Pancreas (tissue), 10 donors: ENCODE data around the gene FANCD2. TPM values are rescaled to one million over a fixed set of nuclear protein-coding genes. Genes with fewer than 3 reads are reported as not detected.
A peak's percentile ranks its signal among the peaks of the same experiment; 100 is the strongest.

Experiments used
- ATAC-seq, 4 donors: fragments of 200-7000 bp; cut with Tn5 transposase; one replicate each; pipeline versions ENCODE4 v1.8.0 to v1.9.1; 2020; ENCODE audit warnings: mild to moderate bottlenecking in 4 of 4, moderate library complexity in 4 of 4
- DNase-seq, 6 donors: peaks; one replicate each; pipeline ENCODE4 v3.0.0-alpha.2; 2020
- FAIRE-seq: peaks from 2 replicates; lab custom pipeline; 2012; peaks lifted over from hg19 to GRCh38; lab: Jason Lieb, UNC
- H3K27ac ChIP-seq, 4 donors: fragments of 200-600 bp; sonication (generic); 1 replicate in 3 of 4; 2 replicates in 1 of 4; pipeline versions ENCODE4 v1.5.0 to v1.8.0; 2020
- H3K27me3 ChIP-seq, 4 donors: fragments of 200-600 bp; one replicate each; pipeline ENCODE4 v1.8.0; 2021
- H3K36me3 ChIP-seq, 3 donors: fragments of 200-600 bp; sonication (generic) in 1 of 3; one replicate each; pipeline versions ENCODE4 v1.5.0 to v1.8.0; 2020 to 2021
- H3K4me1 ChIP-seq, 3 donors: fragments of 200-600 bp; one replicate each; pipeline ENCODE4 v1.8.0; 2021
- H3K4me3 ChIP-seq, 4 donors: fragments of 200-600 bp; sonication (generic) in 2 of 4; one replicate each; pipeline versions ENCODE4 v1.5.0 to v1.8.0; 2020 to 2021
- H3K9me3 ChIP-seq, 4 donors: fragments of 200-600 bp; one replicate each; pipeline ENCODE4 v1.8.0; 2021
- WGBS, 2 donors: extraction: QIAGEN DNeasy Blood & Tissue Kit; methylation state at CpG; one replicate each; pipeline ENCODE4 v1.1.7; 2013; 5-methylcytosine and 5-hydroxymethylcytosine counted together
- intact Hi-C, 3 donors: fragments of 100-400 bp; cut with DNase I; formaldehyde crosslinking; loops; one replicate each; pipeline versions ENCODE4 v1.11.1 to v1.14.2; 2022
- polyA plus RNA-seq, 2 donors: library from polyadenylated mRNA; stranded (reverse); fragments of 200-250 nt; gene quantifications; one replicate each; pipeline ENCODE4 v1.2.3, GENCODE V29; 2013
- total RNA-seq, 6 donors: library from RNA; stranded (reverse); fragmentation: NEBNext Ultra II Directional in 4 of 6; extraction: Animal tissue kit (Norgen Biotek cat#: 25700) in 4 of 6; gene quantifications; one replicate each; pipeline versions ENCODE4 v1.2.1 to v1.2.4, GENCODE V29; 2021 to 2023
- TF ChIP-seq, protein P1 (sequence below), 4 donors: fragments of 200-600 bp; sonication (generic) in 3 of 4; IDR thresholded peaks; one replicate each; pipeline versions ENCODE4 v1.5.0 to v1.8.0; 2021; ENCODE audit warnings: antibody characterized with exemption in 4 of 4
- donor health status: healthy with polysubstance abuse.
- donor health status: DM: no; HTN: no; CAD: no; lungs with moderate emphysema.
- donor health status: DM: no; HTN: no; CAD: no.
- donor health status: control.
- donor health status: control.
- donor health status: Bipolar disorder and iron deficiency.
- donor health status: DM: yes; HTN: yes; CAD: no.
- donor health status: DM: no; HTN: no; CAD: no.
- donor health status: DM: no; HTN: no; CAD: no.
- donor health status: DM: yes; HTN: yes; CAD: no.

Gene FANCD2
- total and polyA plus RNA-seq, 8 donors, result 1.7 to 3.7 (median 2.1) TPM

DNA sequence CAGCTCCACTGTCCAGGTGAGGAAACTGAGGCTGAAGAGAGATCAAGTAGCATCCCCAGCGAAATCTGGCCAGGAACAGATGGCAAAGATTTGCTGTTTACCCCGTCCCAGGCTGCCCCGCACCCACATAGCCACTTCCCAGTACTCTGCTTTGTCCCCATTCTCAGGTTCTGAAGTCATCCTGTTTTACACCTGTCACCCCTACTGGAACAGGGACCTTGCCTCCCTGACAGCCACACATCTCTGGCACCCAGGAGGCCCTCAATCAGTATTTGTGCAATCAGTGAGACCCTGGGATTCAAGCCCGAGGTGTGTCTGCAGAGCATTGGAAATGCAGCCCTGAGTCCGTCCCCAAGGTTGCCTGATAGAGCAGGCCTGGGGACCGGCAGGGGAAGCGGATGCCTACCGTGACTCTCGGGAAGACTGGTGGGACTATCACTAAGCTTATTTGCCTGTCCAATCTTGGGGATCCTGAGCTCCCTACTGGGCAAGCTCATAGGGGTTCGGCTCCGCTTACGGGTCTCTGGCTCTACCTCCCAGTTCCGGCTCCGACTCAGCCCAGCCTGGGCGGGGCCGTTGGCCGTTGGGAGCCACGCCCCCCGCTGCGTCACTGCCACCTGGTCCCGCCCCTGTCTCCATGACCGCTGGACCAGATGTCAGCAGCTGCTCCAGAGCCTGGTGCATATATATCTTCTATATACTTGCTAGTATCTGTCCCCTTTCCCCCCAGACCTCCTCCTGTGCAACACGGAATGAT lies 17.5 kb upstream of the FANCD2 start:
- peak overlapping the region in 3 of 4 donors; percentile 39 to 52 (median 52) for H3K27ac ChIP-seq
- intact Hi-C loops, result no loop called here
- TF ChIP-seq, protein P1, sequence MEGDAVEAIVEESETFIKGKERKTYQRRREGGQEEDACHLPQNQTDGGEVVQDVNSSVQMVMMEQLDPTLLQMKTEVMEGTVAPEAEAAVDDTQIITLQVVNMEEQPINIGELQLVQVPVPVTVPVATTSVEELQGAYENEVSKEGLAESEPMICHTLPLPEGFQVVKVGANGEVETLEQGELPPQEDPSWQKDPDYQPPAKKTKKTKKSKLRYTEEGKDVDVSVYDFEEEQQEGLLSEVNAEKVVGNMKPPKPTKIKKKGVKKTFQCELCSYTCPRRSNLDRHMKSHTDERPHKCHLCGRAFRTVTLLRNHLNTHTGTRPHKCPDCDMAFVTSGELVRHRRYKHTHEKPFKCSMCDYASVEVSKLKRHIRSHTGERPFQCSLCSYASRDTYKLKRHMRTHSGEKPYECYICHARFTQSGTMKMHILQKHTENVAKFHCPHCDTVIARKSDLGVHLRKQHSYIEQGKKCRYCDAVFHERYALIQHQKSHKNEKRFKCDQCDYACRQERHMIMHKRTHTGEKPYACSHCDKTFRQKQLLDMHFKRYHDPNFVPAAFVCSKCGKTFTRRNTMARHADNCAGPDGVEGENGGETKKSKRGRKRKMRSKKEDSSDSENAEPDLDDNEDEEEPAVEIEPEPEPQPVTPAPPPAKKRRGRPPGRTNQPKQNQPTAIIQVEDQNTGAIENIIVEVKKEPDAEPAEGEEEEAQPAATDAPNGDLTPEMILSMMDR (IDR thresholded peaks at IDR 0.05), result no peak
- no peaks in the 10 kb centered on the region for H3K9me3 ChIP-seq
- H3K4me3 ChIP-seq, result peak overlapping the region; percentile 18 to 54 (median 33)
- no peaks in the 10 kb centered on the region for H3K27me3 ChIP-seq
- ATAC-seq (peak; percentile 72 to 89 (median 83)), DNase-seq (peak; percentile 77 to 97 (median 90)), FAIRE-seq (no peak)
- peaks cover 0 to 14% (median 0%) of the 10 kb centered on the region in 3 donors for H3K4me1 ChIP-seq
- H3K36me3 ChIP-seq, result no peaks in the 10 kb centered on the region
- WGBS, 2 donors, result 4 to 7% methylated on average over 20 to 23 of the region's 23 CpGs

DNA sequence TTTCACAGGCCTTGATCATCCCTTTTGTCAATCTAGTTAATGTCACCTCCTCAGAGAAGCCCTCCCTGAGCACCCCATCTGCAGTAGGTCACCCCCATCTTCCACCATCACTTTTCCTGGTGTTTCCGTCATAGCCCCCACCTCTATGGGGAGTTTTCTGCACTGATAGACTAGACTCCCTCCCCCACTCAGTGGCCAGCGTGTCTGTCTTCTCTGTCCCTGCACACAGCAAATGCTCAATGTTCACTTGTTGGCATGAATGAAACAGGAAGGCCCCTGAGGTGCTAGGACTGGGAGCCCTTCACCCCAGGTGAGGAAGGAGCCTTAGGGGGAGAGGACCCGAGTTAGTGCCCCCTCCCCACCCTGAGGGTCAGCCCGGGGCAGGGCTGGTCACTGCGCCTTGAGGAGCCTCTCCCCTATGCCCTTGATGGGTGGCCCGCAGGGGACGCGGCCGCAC lies 15.8 kb upstream of the FANCD2 start:
- TF ChIP-seq, protein P1 (IDR thresholded peaks at IDR 0.05), result no peak
- WGBS, 2 donors, result 4 to 5% methylated on average over 9 of the region's 9 CpGs
- Histone ChIP-seq H3K4me3 (peak overlapping the region; percentile 43 to 70 (median 55)), H3K9me3 (no peaks in the 10 kb centered on the region), H3K36me3 (no peaks in the 10 kb centered on the region), H3K27ac (peak overlapping the region in 2 of 4 donors; percentile 9 to 35), H3K4me1 (peaks cover 0 to 14% (median 0%) of the 10 kb centered on the region in 3 donors), H3K27me3 (no peaks in the 10 kb centered on the region)
- no peak for DNase-seq
- intact Hi-C loops, result no loop called here
- ATAC-seq, result no peak
- no peak for FAIRE-seq

DNA sequence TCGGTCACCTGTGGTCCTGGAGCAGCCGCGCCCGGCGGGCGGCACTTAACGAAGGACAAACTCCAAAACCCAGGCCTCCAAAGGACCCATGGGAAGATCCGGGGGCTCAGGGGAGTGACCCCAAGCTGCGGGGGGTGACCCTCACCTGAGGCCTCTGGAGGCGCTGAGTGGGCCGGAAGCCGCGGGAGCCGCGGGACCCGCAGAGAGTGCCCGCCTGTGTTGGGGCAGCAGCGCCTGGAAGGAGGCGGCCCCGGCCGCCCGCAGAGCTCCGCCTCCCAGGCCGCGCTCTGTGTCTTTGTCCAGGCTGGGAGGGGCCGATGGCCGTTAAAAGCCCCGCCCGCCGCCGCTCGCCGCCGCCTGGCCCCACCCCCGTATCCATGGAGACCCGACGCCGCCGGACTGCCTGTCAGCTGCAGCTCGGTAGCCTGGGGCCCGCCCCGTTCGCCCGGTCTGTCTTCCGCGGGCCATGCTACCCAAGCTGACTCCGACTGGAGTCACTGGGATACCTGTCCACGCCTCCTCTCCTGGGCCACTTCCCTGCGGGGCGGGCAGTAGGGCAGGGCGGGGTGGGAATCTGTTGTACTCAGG lies 15.3 kb upstream of the FANCD2 start:
- H3K27me3 ChIP-seq, result no peaks in the 10 kb centered on the region
- H3K4me3 ChIP-seq, result peak overlapping the region; percentile 43 to 70 (median 55)
- 0% methylated on average over 38 to 51 of the region's 51 CpGs for WGBS, 2 donors
- ATAC-seq (peak; percentile 93 to 96 (median 94)), DNase-seq (peak; percentile 97 to 99 (median 98)), FAIRE-seq (no peak)
- TF ChIP-seq, protein P1 (IDR thresholded peaks at IDR 0.05), result no peak
- intact Hi-C loops, result no loop called here
- H3K9me3 ChIP-seq, result no peaks in the 10 kb centered on the region
- H3K36me3 ChIP-seq, result no peaks in the 10 kb centered on the region
- H3K4me1 ChIP-seq, result peaks cover 0 to 14% (median 0%) of the 10 kb centered on the region in 3 donors
- peak overlapping the region in 2 of 4 donors; percentile 9 to 35 for H3K27ac ChIP-seq

DNA sequence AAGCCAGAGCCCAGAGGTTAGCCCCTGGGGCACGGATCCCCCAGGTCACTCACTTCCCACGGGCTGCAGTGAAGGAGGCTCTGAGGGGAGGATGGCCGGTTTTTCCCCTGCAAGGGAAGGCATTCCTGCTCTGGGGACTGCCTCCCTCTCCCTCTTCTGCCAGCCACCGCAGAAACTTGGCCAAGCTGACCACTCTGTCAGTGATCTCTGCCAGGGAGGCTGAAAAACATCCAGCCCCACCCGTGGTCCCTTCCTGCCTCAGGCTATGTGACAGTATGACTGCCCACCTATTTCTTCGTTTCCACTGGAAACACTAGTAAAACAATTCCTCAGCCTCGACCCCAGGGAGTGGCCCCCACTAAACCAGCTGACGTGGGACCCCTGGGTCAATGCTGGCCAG lies 14.6 kb upstream of the FANCD2 start:
- intact Hi-C loops, result no loop called here
- WGBS, 2 donors, result 36 to 47% methylated on average over 7 to 8 of the region's 8 CpGs
- ATAC-seq (no peak), DNase-seq (no peak), FAIRE-seq (no peak)
- H3K4me3 ChIP-seq, result peak overlapping the region in 2 of 4 donors; percentile 64 to 70
- no peaks in the 10 kb centered on the region for H3K36me3 ChIP-seq
- TF ChIP-seq, protein P1 (IDR thresholded peaks at IDR 0.05), result no peak
- no peaks in the 10 kb centered on the region for H3K9me3 ChIP-seq
- H3K27ac ChIP-seq, result no peak overlapping the region
- H3K27me3 ChIP-seq, result no peaks in the 10 kb centered on the region
- H3K4me1 ChIP-seq, result peaks cover 0 to 14% (median 0%) of the 10 kb centered on the region in 3 donors
